SKM-1 treated with dmso at 0.1 percent for 144 hours (cell line): ENCODE results near the gene ART4.

ENCODE experiments used
- DNase-seq: peaks from one replicate; lab custom pipeline; 2025; ENCODE audit not compliant: unreplicated experiment; lab: John Stamatoyannopoulos, UW

The ART4 gene, protein sequence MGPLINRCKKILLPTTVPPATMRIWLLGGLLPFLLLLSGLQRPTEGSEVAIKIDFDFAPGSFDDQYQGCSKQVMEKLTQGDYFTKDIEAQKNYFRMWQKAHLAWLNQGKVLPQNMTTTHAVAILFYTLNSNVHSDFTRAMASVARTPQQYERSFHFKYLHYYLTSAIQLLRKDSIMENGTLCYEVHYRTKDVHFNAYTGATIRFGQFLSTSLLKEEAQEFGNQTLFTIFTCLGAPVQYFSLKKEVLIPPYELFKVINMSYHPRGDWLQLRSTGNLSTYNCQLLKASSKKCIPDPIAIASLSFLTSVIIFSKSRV

DNA sequence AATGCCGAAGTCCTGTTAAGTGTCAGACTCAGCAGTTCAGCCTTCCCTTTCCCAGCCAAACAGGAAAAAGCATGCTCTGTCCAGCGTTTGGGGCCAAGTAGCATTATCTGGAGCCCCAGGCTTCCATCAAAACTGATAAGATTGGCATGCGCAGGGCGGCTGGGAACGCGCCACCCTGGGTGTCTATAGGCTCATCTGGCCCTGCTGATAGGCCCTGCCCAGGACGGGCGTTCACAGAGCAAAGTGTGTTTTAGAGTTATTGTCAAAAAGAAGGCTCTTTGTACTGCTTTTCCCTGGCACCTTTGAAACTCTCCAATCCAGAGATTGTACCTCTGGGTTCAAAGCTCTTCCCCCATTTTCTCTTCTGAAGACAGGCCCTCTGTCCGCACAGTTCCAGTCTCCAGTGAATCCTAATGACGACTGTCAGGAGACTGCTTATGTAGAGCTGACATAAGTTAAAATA, at the start of gene ART4:
Gene ART4, minus strand, starts transcription at position 102 of the 463 bp plus-strand sequence. CDS start 413 bp downstream, outside the sequence.
- no peak for DNase-seq

- DNase-seq, result no peak
Measured at GRCh38 chr12:14892726-14893505, 49.6 kb upstream of the ART4 start.

- DNase-seq, result no peak
Measured at GRCh38 chr12:14890701-14891100, 47.4 kb upstream of the ART4 start.

GRCh38 chr12:14886271-14886670, 42.9 kb upstream of the ART4 start:
- DNase-seq, result no peak

GRCh38 chr12:14885718-14886221, 42.4 kb upstream of the ART4 start, which contains the start of gene MGP:
TSS of gene MGP (minus strand) at chr12:14885854. CDS start at chr12:14885791, 63 bp downstream.
- no peak for DNase-seq

- peak; percentile 30 for DNase-seq
Measured at GRCh38 chr12:14884458-14884878, 41.1 kb upstream of the ART4 start.

DNA sequence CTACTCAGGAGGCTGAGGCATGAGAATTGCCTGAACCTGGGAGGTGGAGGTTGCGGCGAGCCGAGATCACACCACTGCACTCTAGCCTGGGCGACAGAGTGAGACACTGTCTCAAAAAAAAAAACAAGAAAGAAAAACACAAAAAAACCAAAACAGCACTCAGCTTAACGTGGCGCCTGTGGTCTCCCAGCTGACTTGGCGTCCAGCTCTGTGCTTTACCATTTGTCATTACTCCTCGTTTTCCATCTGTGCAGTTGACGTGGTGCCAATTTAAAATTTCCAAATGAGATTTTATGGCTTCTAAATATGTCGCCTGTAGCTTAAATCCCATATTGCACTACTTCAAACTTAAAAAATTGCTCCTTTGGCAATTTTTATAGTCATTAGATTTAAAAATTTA, 40.4 kb upstream of the ART4 start:
- no peak for DNase-seq

GRCh38 chr12:14880890-14881453, 37.6 kb upstream of the ART4 start:
- no peak for DNase-seq

GRCh38 chr12:14879222-14879933, 36.1 kb upstream of the ART4 start:
- no peak for DNase-seq

DNA sequence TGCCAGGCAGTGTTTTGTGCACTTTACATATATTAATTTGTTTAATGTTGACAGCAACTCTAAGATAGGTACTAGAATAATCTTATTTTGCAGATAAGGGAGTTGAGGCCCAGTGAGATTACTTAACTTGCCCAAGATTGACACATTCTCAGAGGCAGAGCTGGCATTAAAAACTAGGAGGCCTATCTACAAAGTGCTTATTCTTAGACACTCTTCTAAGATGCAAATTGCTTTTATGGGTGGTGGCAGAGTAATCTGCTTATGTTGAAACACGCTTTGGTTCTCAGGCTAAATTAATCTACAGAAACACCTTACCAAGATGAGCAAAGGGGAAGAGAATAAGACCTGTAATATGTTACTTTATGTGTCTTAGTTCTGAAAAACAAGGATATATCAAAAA, 35.2 kb upstream of the ART4 start:
- no peak for DNase-seq

DNA sequence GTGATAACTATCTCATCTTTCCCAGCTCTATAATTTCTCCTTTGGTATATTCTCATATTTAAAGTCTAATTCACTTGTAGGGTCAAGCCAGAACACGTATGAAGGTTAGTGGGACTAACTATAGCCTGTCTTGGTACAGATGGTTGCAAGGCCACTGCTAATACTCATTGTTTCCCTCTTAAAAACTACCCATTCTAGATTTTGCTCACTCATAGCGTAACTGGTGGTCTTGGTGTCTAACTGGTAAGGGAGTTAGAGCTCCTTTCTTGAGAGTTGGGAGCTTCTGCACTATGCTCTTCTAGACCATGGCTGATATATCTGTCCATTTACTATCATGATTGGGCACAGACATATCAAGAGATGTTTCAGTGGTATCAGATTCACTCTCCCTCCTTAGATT, 33.5 kb upstream of the ART4 start:
- no peak for DNase-seq

DNA sequence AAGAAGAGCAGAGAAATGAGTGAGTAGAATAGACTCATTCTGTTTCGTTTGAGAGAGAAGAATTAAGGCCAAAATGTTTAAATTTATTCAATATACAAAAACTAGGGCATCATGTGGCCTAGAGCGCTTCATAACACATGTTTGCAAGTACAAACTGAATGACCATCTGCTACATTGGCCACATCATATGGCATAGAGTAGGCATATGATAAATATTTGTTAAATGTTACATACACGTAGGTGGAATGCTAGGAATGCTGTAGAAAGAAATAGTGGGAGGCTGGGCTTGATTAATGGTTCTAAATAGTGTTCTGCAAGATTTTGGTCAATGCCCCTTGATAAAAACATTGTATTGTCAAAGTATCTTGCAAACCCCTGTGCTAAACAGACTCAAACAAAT, 31.6 kb upstream of the ART4 start:
- no peak for DNase-seq

DNA sequence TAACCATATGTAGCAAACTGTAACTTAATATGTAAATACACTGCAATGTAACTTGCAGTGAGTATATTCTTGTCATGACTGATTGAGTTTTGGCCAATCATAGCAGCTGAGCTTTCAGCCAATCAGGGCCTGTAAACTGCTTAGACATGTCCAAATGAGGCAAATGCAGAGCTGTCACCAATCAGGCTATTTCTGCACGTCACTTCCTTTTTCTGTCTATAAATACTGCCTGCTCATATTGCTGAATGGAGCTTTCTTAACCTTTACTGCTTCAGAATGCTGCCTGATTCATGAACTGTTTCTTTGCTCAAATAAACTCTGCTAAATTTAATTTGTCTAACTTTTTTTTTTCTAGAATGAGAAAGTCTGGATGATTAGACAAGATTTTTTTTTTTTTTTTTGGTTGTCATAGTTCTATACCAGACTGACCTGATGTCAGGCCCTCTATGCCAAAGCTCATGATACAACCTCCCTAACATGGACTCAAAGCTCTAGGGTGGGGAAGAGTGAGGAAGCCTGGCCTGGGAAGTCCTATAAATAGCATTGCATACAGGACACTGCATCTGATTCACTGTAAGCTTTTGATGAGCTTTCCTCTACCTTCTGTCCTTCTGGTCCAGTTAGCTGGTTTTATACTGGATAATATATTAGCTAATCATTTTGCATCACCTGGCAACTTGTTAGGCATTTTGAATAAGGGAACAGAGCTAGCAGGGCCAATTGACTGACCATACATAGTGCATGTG, 30.3 kb upstream of the ART4 start:
- no peak for DNase-seq

- no peak for DNase-seq
Measured at GRCh38 chr12:14871886-14872285, 28.6 kb upstream of the ART4 start.

DNA sequence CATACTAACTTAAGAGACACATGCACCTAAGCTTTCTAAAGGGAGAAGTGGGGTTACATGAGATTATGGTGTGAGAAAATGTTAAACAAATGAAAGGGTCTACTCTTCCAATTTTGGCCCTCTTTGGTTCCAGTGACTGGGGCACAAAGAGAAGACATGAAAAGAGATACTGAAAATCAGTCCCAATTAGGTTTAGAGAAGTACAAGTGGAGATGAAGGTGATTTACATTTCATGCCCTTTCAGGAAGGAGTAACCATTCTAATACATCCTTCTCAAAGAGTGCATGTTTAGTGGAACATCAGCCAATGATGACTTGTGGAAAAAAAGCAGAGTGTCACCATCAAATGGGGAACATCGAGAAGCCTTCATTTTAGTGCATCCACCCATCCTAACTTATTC, 27.9 kb upstream of the ART4 start:
- no peak for DNase-seq

DNA sequence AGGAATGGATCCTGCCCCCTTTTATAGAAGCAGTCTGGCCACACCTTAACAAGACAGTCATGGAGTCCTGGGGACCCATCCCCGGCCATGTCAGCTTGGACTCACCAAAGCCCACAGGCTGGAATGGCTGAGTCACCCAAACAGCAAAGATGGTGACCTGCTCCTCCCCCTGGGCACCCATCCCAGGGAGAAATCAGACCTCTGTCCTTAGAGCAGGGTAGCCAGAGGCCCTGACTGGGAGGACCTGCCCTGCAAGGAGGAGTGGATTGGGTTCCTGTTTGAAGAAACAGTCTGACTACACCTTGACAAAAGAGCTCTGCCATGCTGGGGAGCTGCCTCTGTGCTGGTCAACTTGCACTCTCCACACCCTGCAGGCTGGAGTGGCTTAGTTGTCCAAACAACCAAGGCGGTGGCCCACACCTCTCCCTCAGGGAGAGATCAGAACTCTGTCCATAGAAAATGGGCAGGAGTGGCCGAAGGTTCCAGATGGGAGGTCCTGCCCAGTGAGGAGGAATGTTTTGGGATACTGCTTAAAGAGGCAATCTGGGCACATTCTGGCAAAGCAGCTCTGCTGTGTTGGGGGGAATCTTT, 25.7 kb upstream of the ART4 start:
- DNase-seq, result no peak

DNA sequence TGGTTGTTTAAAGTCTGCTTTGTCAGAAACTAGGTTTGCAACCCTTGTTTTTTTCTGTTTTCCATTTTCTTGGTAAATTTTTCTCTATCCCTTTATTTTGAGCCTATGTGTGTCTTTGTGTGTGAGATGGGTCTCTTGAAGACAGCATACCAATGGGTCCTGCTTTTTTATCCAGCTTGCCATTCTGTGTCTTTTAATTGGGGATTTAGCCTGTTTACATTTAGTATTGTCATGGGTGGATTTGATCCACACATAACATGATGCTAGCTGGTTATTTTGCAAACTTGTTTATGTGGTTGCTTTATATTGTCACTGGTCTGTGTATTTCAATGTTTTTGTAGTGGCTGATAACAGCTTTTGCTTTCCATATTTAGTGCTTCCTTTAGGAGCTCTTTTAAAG, 17.2 kb upstream of the ART4 start:
- no peak for DNase-seq

GRCh38 chr12:14858513-14858912, 15.2 kb upstream of the ART4 start:
- no peak for DNase-seq

GRCh38 chr12:14854586-14855183, 11.4 kb upstream of the ART4 start:
- DNase-seq, result no peak

DNA sequence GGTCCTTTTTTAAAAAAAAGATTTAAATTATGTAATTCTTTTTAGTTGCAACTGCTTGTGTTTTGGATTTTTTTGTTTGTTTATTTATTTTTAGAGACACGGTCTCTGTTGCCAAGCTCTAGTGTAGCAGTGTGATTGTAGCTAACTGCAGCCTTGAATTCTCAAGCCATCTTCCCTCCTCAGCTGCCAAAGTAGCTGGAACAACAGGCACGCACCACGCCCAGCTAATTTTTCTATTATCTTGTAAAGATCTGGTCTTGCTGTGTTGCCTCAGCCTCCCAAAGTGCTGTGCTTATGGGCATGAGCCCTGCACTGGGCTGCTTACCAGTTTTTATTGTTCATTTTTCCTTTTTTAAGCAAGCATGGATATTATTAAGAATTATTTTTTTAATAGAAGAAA, 10.6 kb upstream of the ART4 start:
- DNase-seq, result no peak
